MM.1S (cell line): ENCODE results near the gene PRPF6.

Experiments used
- DNase-seq: peaks from one replicate; pipeline ENCODE4 v3.0.0-alpha.2; 2015
- H2AFZ ChIP-seq: fragments of 300-600 bp; sonication (generic); 2 replicates; pipeline ENCODE4 v1.6.0; 2016; ENCODE audit warnings: antibody characterized with exemption, low read length
- H3F3A ChIP-seq: fragments of 300-600 bp; sonication (generic); 2 replicates; pipeline ENCODE4 v1.6.1; 2016; ENCODE audit warnings: mild to moderate bottlenecking, antibody characterized with exemption, low read length, moderate library complexity, mixed read lengths; ENCODE audit not compliant: insufficient read depth
- H3K27ac ChIP-seq: fragments of 300-600 bp; sonication (generic); 2 replicates; pipeline ENCODE4 v1.5.1; 2016; ENCODE audit warnings: mild to moderate bottlenecking, low read length
- H3K27me3 ChIP-seq: fragments of 300-600 bp; sonication (generic); replicated peaks from 2 replicates; pipeline ENCODE4 v1.6.0; 2016; ENCODE audit warnings: low read length; ENCODE audit not compliant: insufficient read depth
- H3K36me3 ChIP-seq: fragments of 300-600 bp; sonication (generic); replicated peaks from 2 replicates; pipeline ENCODE4 v1.6.1; 2016; ENCODE audit warnings: mild to moderate bottlenecking, low read length, mixed read lengths; ENCODE audit not compliant: insufficient read depth
- H3K4me1 ChIP-seq: fragments of 300-600 bp; sonication (generic); 2 replicates; pipeline ENCODE4 v1.6.1; 2016; ENCODE audit warnings: low read length, mixed read lengths
- H3K4me2 ChIP-seq: fragments of 300-600 bp; sonication (generic); 2 replicates; pipeline ENCODE4 v1.6.0; 2016; ENCODE audit warnings: low read depth, low read length
- H3K4me3 ChIP-seq: fragments of 300-600 bp; sonication (generic); 2 replicates; pipeline ENCODE4 v1.5.1; 2016; ENCODE audit warnings: low read length, mixed read lengths
- H3K79me2 ChIP-seq: fragments of 300-600 bp; sonication (generic); 2 replicates; pipeline ENCODE4 v1.6.1; 2016; ENCODE audit warnings: mixed run types, low read length, mixed read lengths
- H3K9ac ChIP-seq: fragments of 300-600 bp; sonication (generic); 2 replicates; pipeline ENCODE4 v1.6.1; 2016; ENCODE audit warnings: low read length, mixed read lengths
- H3K9me2 ChIP-seq: fragments of 300-600 bp; sonication (generic); replicated peaks from 2 replicates; pipeline ENCODE4 v1.6.1; 2016; ENCODE audit warnings: mild to moderate bottlenecking, low read length, mixed read lengths; ENCODE audit not compliant: insufficient read depth
- H3K9me3 ChIP-seq: fragments of 300-600 bp; sonication (generic); replicated peaks from 2 replicates; pipeline ENCODE4 v1.6.1; 2016; ENCODE audit warnings: mild to moderate bottlenecking, low read length, mixed read lengths; ENCODE audit not compliant: insufficient read depth
- H4K20me1 ChIP-seq: fragments of 300-600 bp; sonication (generic); 2 replicates; pipeline ENCODE4 v1.6.1; 2016; ENCODE audit warnings: mild to moderate bottlenecking, low read length, moderate library complexity, mixed read lengths; ENCODE audit not compliant: insufficient read depth
- CTCF ChIP-seq: fragments of 300-600 bp; sonication (generic); IDR thresholded peaks from 2 replicates; pipeline ENCODE4 v1.5.1; 2016; ENCODE audit warnings: antibody characterized with exemption, low read length, mixed read lengths
- EZH2 ChIP-seq: fragments of 300-600 bp; sonication (generic); optimal IDR thresholded peaks from 2 replicates; pipeline ENCODE3; 2017; ENCODE audit warnings: low read depth, mild to moderate bottlenecking, antibody characterized with exemption, low read length, mixed read lengths
- EZH2phosphoT487 ChIP-seq: fragments of 300-600 bp; sonication (generic); IDR thresholded peaks from 2 replicates; pipeline ENCODE4 v1.6.1; 2018; ENCODE audit warnings: antibody characterized with exemption, low read length

Gene PRPF6

GRCh38 chr20:64074963-64075362, 94.0 kb downstream of the PRPF6 start:
- H4K20me1 ChIP-seq: no peaks in the 10 kb centered on the region
- H3F3A ChIP-seq: peaks cover 17% of the 10 kb centered on the region
- no peak overlapping the region for H3K27ac ChIP-seq
- no peak overlapping the region for H2AFZ ChIP-seq
- H3K9ac ChIP-seq: no peak overlapping the region
- H3K4me2 ChIP-seq: no peak overlapping the region
- H3K9me2 ChIP-seq: no peaks in the 10 kb centered on the region
- no peaks in the 10 kb centered on the region for H3K36me3 ChIP-seq
- DNase-seq: no peak
- H3K4me3 ChIP-seq: no peak overlapping the region
- H3K27me3 ChIP-seq: no peaks in the 10 kb centered on the region
- no peaks in the 10 kb centered on the region for H3K79me2 ChIP-seq
- no peaks in the 10 kb centered on the region for H3K9me3 ChIP-seq
- no peak for TF ChIP-seq CTCF
- TF ChIP-seq EZH2: no peak
- no peak for TF ChIP-seq EZH2phosphoT487
- peaks cover 13% of the 10 kb centered on the region for H3K4me1 ChIP-seq

GRCh38 chr20:64075556-64075955, 94.6 kb downstream of the PRPF6 start:
- Histone ChIP-seq H2AFZ (no peak overlapping the region), H3K4me3 (no peak overlapping the region), H3K4me2 (no peak overlapping the region), H3K9ac (no peak overlapping the region), H3K9me3 (no peaks in the 10 kb centered on the region), H3K9me2 (no peaks in the 10 kb centered on the region), H3K79me2 (no peaks in the 10 kb centered on the region), H3K36me3 (no peaks in the 10 kb centered on the region), H4K20me1 (no peaks in the 10 kb centered on the region), H3F3A (peaks cover 23% of the 10 kb centered on the region), H3K4me1 (peaks cover 13% of the 10 kb centered on the region), H3K27ac (no peak overlapping the region), H3K27me3 (0 out of 2 replicates have a peak, but pooled peaks cover 4% of the 10 kb centered on the region)
- DNase-seq: no peak
- TF ChIP-seq EZH2 (no peak), EZH2phosphoT487 (no peak), CTCF (no peak)

GRCh38 chr20:64076061-64076997, 95.4 kb downstream of the PRPF6 start:
- no peak for DNase-seq
- Histone ChIP-seq H3K27me3 (peaks cover 10% of the 10 kb centered on the region; the same call in 1 of the 2 replicates), H3K4me3 (no peak overlapping the region), H3K9me2 (no peaks in the 10 kb centered on the region), H3K36me3 (no peaks in the 10 kb centered on the region), H2AFZ (no peak overlapping the region), H3K9ac (no peak overlapping the region), H3K27ac (no peak overlapping the region), H3K4me2 (no peak overlapping the region), H3F3A (peaks cover 26% of the 10 kb centered on the region), H3K4me1 (peaks cover 13% of the 10 kb centered on the region), H3K9me3 (no peaks in the 10 kb centered on the region), H3K79me2 (no peaks in the 10 kb centered on the region), H4K20me1 (no peaks in the 10 kb centered on the region)
- TF ChIP-seq EZH2: no peak
- no peak for TF ChIP-seq CTCF
- TF ChIP-seq EZH2phosphoT487: no peak
